SU-DHL-6 (cell line): ENCODE measurements around the gene CCDC34.

Source experiments
- EZH2phosphoT487 ChIP-seq: fragments of 200-600 bp; sonication (generic), shearing (Covaris generic); conservative IDR thresholded peaks from 2 replicates; pipeline ENCODE4 v1.6.1; 2018; ENCODE audit warnings: mild to moderate bottlenecking, antibody characterized with exemption, low read length, moderate library complexity, mixed read lengths
- TF ChIP-seq, protein P1 (sequence below): fragments of 200-600 bp; sonication (generic); IDR thresholded peaks from one replicate; pipeline ENCODE4 v1.5.1; 2017; ENCODE audit warnings: antibody characterized with exemption, mild to moderate bottlenecking, low read length, moderate library complexity; ENCODE audit not compliant: insufficient read depth, poor library complexity, severe bottlenecking

DNA sequence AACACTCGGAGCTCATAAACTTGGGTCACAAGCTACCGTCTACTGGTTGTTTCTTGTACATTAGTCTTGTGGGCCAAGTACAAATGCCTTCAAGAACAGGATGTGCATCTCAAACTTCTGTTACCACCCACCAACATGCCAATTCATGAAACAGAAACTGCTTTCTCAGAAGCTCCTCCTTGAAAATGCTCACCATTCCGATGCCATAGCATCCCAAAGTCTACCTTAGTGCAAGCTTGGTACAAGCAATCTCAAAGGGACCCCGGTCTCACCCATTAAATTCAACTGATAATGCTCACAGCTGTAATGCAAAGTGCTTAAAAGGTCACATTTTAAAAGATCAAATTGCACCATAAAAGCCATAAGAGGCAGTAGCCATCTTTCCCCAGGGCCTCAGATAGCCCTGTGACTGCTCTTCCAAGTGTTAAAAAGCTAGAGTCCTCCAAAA is 31.8 kb upstream of the CCDC34 start:
- no peak for TF ChIP-seq EZH2phosphoT487
- TF ChIP-seq, protein P1, sequence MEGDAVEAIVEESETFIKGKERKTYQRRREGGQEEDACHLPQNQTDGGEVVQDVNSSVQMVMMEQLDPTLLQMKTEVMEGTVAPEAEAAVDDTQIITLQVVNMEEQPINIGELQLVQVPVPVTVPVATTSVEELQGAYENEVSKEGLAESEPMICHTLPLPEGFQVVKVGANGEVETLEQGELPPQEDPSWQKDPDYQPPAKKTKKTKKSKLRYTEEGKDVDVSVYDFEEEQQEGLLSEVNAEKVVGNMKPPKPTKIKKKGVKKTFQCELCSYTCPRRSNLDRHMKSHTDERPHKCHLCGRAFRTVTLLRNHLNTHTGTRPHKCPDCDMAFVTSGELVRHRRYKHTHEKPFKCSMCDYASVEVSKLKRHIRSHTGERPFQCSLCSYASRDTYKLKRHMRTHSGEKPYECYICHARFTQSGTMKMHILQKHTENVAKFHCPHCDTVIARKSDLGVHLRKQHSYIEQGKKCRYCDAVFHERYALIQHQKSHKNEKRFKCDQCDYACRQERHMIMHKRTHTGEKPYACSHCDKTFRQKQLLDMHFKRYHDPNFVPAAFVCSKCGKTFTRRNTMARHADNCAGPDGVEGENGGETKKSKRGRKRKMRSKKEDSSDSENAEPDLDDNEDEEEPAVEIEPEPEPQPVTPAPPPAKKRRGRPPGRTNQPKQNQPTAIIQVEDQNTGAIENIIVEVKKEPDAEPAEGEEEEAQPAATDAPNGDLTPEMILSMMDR: no peak
